GM19328 (cell line): Measurements from ENCODE around the gene RGS1.
A peak's percentile ranks its signal among the peaks of the same experiment; 100 is the strongest.

ENCODE experiments used
- ATAC-seq: cut with Tn5 transposase; IDR thresholded peaks from one replicate; pipeline ENCODE4 v1.9.1; 2021; ENCODE audit warnings: mild to moderate bottlenecking, moderate library complexity; ENCODE audit not compliant: unreplicated experiment

RGS1 gene

GRCh38 chr1:192579010-192579738 lies 3.6 kb downstream of the RGS1 start:
- no peak for ATAC-seq

GRCh38 chr1:192580351-192580962 lies 4.9 kb downstream of the RGS1 start:
- ATAC-seq = peak; percentile 36

- ATAC-seq = no peak
Measured at GRCh38 chr1:192581131-192581927, 5.8 kb downstream of the RGS1 start.

- no peak for ATAC-seq
Measured at GRCh38 chr1:192584866-192585265, 9.3 kb downstream of the RGS1 start.

GRCh38 chr1:192587386-192588266 lies 12.1 kb downstream of the RGS1 start:
- ATAC-seq = no peak

GRCh38 chr1:192588546-192588945 lies 13.0 kb downstream of the RGS1 start:
- no peak for ATAC-seq

GRCh38 chr1:192589813-192590212 lies 14.2 kb downstream of the RGS1 start:
- ATAC-seq = no peak

GRCh38 chr1:192592517-192592916 lies 16.9 kb downstream of the RGS1 start:
- ATAC-seq = no peak

GRCh38 chr1:192592981-192593708 lies 17.6 kb downstream of the RGS1 start:
- ATAC-seq = no peak

GRCh38 chr1:192595299-192595698 lies 19.7 kb downstream of the RGS1 start:
- no peak for ATAC-seq

- ATAC-seq = no peak
Measured at GRCh38 chr1:192598589-192598988, 23.0 kb downstream of the RGS1 start.

- no peak for ATAC-seq
Measured at GRCh38 chr1:192600275-192600674, 24.7 kb downstream of the RGS1 start.

GRCh38 chr1:192601143-192601542 lies 25.6 kb downstream of the RGS1 start:
- ATAC-seq = no peak

- ATAC-seq = no peak
Measured at GRCh38 chr1:192601567-192601966, 26.0 kb downstream of the RGS1 start.

- ATAC-seq = no peak
Measured at GRCh38 chr1:192602757-192603156, 27.2 kb downstream of the RGS1 start.

- no peak for ATAC-seq
Measured at GRCh38 chr1:192603218-192603787, 27.7 kb downstream of the RGS1 start.

- no peak for ATAC-seq
Measured at GRCh38 chr1:192604979-192605620, 29.5 kb downstream of the RGS1 start.

- ATAC-seq = no peak
Measured at GRCh38 chr1:192608671-192609070, 33.1 kb downstream of the RGS1 start.
